NCI-H2196 treated with DMSO at 0.1 percent for 48 hours (cell line): ENCODE measurements around the gene ABCA7.

Experiments
- DNase-seq: peaks from one replicate; lab custom pipeline; 2025; ENCODE audit not compliant: unreplicated experiment; lab: John Stamatoyannopoulos, UW

ABCA7 gene

DNA sequence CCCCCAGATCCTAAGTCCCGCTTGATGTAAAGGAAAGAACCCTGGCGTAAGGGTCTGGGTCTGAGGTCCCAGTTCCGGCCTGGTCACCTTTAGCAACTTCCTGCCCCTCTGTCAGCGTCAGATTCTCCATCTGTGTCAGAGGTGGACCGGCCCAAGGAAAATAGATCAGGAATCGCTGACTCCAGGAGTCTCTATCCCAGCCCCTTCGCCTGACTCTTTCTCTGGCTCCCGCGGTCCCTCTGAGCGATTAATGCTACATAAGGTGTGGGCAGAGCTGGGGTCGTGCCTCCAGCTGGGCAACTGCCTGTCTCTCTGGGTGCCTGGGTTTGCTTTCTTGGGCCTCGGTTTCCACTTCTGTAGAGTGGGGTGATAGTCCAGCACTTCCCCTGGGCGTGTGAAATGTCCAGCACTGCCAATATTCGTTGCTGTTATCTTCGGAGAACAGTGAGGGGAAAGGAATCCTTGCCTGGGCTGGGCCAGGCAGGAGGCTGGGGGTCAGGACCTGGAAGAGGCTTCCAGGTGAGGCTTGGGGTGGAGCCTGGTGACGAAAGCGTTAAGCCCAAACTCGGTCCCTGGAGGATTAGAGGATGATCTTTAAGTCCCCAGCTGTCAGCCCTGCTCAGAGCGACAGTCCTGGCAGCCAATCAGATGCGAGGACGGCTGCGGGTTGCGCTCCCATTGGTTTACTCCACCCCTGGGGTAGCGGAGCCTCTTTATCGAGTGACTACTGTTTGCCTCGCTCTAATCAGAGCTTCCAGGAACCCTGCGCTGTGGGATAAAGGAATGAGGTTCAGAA lies 767 bp downstream of the ABCA7 start:
- peak; percentile 81 for DNase-seq

GRCh38 chr19:1041272-1041834 lies 1.4 kb downstream of the ABCA7 start:
- no peak for DNase-seq

DNA sequence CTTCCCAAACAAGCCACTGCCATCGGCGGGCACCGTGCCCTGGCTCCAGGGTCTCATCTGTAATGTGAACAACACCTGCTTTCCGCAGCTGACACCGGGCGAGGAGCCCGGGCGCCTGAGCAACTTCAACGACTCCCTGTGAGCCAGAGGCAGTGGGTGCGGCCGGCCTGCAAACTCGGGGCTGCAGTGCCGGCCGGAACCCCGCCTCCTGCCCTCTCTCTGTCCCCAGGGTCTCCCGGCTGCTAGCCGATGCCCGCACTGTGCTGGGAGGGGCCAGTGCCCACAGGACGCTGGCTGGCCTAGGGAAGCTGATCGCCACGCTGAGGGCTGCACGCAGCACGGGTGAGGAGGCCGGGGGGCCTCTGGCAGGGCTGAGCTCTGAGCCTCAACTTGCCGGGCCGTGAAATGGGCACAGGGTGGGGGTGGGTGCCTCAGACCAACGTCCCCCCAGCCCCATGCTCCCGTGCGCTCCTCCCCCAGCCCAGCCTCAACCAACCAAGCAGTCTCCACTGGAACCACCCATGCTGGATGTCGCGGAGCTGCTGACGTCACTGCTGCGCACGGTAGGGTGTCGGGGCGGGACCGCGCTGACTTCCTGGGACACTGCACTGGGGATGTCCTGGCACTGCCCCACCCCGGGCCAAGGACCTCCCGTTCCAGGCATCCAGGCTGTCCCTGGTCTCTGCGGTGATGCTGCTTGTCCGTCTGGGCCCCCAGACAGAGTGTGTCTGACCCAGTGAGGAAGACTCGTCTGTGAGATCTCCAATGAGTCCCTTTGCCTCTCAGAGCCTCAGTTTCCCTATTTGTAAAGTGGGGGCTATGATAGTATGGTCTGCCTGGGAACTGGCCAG lies 2.2 kb downstream of the ABCA7 start:
- no peak for DNase-seq

GRCh38 chr19:1042689-1043511 lies 3.0 kb downstream of the ABCA7 start:
- no peak for DNase-seq

- DNase-seq = no peak
These were observed 5.3 kb downstream of the ABCA7 start for GRCh38 chr19:1045247-1045603.

GRCh38 chr19:1046117-1046626 lies 6.3 kb downstream of the ABCA7 start:
- DNase-seq = no peak

DNA sequence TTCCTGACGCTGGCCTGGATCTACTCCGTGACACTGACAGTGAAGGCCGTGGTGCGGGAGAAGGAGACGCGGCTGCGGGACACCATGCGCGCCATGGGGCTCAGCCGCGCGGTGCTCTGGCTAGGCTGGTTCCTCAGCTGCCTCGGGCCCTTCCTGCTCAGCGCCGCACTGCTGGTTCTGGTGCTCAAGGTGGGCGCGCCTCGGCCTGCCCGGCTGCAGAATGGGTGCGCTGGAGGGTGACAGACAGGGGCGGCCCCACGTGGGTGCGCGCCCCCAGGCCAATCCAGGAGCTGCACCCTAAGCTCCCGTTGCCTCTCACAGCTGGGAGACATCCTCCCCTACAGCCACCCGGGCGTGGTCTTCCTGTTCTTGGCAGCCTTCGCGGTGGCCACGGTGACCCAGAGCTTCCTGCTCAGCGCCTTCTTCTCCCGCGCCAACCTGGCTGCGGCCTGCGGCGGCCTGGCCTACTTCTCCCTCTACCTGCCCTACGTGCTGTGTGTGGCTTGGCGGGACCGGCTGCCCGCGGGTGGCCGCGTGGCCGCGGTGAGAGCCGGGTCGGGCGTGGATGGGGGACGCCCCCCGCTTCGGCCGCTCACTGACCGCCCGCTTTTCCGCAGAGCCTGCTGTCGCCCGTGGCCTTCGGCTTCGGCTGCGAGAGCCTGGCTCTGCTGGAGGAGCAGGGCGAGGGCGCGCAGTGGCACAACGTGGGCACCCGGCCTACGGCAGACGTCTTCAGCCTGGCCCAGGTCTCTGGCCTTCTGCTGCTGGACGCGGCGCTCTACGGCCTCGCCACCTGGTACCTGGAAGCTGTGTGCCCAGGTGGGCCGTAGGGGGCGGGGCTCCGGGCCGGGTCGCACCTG lies 7.2 kb downstream of the ABCA7 start:
- DNase-seq = no peak

GRCh38 chr19:1047696-1048147 lies 7.8 kb downstream of the ABCA7 start:
- no peak for DNase-seq

GRCh38 chr19:1049106-1049505 lies 9.2 kb downstream of the ABCA7 start:
- DNase-seq = no peak

GRCh38 chr19:1049800-1050199 lies 9.9 kb downstream of the ABCA7 start:
- no peak for DNase-seq

DNA sequence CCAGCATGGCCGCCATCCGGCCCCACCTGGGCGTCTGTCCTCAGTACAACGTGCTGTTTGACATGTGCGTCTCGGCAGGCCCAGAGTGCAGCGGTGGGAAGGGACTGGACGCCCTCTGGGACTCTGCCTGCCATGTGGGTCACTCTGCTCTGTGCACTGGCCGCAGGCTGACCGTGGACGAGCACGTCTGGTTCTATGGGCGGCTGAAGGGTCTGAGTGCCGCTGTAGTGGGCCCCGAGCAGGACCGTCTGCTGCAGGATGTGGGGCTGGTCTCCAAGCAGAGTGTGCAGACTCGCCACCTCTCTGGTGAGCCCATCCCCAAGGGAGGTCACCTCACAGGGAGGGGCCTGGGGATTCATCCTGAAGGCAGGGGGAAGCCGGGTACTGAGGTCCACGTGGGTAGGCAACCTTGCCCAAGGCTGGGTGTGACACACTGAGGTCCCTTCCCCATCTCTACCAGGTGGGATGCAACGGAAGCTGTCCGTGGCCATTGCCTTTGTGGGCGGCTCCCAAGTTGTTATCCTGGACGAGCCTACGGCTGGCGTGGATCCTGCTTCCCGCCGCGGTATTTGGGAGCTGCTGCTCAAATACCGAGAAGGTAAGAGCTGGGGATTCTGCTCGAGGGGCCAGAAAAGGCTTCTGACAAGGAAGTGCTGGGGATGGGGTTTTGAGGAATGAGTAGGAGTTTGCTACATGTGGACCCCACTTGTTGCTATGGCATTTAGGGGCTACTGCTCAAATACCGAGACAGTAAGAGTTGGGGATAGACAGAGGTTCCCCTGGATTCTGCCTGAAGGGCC lies 11.3 kb downstream of the ABCA7 start:
- DNase-seq = no peak

GRCh38 chr19:1051791-1052190 lies 11.9 kb downstream of the ABCA7 start:
- no peak for DNase-seq

DNA sequence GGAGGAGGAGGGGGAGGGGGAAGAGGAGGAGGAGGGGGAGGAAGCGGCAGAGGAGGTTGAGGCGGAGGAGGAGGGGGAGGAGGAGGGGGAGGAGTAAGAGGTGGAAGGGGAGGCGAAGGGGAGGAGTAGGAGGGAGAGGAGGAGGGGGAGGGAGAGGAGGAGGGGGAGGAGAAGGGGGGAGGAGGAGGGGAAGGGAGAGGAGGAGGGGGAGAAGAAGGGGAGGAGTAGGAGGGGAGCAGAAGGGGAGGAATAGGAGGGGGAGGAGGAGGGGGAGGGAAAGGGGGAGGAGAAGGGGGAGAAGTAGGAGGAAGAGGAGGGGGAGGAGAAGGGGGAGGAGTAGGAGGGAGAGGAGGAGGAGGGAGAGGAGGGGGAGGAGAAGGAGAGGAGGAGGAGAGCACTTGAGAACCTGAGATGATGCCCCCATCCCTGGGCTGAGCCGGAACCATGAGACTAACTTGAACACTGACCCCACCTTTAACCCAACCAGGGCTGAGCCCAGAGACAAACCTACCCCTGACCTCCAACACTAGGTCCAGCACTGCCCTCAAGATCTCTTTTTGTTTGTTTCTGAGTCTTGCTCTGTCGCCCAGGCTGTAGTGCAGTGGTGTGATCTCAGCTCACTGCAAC lies 12.6 kb downstream of the ABCA7 start:
- no peak for DNase-seq

DNA sequence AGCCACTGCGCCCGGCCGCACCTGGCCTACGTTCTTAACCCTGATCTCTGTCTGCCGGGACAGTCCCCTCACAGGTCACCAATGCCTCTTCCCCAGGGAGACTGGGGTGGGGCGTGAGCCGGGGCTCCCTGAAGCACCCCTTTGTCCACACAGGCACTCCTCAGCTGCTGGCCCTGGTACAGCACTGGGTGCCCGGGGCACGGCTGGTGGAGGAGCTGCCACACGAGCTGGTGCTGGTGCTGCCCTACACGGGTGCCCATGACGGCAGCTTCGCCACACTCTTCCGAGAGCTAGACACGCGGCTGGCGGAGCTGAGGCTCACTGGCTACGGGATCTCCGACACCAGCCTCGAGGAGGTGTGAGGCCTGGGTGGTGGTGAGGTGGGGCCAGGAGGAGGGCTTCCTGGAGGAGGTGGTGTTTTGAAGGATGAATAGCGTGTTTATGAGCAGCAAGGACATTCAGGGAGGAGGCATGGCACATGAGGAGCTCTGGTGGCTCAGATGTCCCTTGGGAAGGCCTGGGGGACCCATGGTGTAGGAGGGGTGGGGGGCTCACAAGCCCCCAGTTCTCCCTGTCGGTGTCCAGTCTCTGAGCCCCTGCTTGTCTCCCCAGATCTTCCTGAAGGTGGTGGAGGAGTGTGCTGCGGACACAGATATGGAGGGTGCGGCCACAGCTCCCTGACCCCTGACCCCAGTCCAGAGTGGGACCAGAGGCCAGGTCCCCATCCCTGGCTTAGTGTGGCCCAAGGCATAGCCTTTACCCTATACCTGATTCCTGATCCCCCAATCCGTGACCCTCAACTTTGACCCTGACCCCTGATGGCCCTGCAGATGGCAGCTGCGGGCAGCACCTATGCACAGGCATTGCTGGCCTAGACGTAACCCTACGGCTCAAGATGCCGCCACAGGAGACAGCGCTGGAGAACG lies 13.5 kb downstream of the ABCA7 start:
- no peak for DNase-seq

DNA sequence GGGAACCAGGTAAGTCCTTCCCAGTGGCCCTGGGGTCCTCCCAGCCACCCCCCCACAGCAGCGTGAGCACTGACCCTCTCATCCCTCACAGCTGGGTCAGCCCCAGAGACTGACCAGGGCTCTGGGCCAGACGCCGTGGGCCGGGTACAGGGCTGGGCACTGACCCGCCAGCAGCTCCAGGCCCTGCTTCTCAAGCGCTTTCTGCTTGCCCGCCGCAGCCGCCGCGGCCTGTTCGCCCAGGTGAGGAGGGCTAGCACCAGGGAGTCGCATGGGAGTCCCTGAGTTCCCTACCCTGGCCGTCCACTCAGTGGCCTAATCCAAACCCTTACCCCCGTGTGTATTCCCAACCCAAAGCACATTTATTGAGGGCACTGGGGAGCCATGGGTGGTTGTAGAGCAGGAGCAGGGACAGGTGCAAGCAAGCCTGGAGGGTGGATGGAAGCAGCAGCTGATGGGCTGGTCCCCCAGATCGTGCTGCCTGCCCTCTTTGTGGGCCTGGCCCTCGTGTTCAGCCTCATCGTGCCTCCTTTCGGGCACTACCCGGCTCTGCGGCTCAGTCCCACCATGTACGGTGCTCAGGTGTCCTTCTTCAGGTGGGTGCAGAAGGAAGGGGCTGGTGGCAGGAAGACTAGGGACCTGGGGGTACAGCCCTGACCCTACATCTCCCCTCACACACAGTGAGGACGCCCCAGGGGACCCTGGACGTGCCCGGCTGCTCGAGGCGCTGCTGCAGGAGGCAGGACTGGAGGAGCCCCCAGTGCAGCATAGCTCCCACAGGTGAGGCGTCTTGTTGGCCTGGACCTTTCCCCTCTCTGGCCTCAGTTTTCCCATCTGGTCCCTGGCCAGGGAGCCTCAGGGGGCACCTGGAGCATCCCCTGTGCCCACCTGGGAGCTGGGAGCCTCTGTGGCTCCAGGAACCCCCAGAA lies 14.5 kb downstream of the ABCA7 start:
- DNase-seq = no peak

GRCh38 chr19:1055028-1055425 lies 15.1 kb downstream of the ABCA7 start:
- no peak for DNase-seq
